Middle frontal gyrus (tissue), 1 donor: ENCODE results near the gene SCN9A.
"Not testable (repeated sequence)": the region's sequence is repeated elsewhere in the genome, so short reads cannot be mapped to it uniquely, and the experiment has no call there.

Experiments used
- DNase-seq: peaks from one replicate; pipeline ENCODE4 v3.0.0-alpha.2; 2015; ENCODE audit warnings: low spot score; ENCODE audit errors: extremely low spot score

The SCN9A gene

DNA sequence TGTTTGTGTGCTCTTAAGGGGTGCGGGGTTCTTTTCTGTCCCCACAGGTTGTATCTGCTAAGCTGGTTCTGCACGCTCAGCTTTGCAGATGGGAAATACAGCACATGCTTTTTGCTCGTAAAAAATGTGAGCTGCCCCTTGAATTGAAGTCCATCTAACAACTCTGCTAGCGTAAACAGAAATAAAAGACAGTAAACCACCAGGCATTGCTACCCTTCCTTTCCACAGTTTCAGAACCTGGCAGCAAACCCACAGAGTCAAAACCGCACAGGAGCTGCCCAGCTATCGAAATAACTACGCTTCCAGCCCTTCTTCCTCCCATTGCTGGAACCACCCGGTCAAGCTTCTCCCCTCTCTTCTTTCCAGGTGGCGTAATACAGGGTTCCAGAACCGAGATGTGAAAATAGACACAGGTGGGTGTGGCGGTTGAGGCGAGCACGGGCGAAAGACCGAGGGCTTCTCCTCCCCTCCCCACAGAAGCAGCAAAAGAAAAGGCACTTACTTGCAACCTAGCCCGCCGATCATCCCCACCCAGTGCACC is 479 bp downstream of the SCN9A start:
- DNase-seq = no peak

DNA sequence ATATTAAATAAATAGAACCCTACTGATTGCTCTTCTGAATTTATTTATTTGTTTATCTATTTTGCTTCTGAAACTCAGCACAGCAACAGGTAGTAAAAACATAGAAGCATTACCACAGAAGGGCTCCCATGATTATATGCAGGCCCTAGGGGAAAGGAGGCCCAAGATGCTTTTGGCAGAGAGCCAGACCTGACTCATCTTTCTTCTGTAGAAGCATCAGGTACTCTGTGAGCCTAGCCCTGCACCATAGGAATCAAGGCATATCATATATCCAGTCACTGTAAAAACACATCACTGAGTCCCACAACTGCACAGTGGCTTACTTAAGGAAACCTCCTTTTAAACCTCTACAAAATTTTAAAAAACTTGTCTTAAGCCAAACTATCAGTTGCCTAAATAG is 1.8 kb downstream of the SCN9A start:
- no peak for DNase-seq

DNA sequence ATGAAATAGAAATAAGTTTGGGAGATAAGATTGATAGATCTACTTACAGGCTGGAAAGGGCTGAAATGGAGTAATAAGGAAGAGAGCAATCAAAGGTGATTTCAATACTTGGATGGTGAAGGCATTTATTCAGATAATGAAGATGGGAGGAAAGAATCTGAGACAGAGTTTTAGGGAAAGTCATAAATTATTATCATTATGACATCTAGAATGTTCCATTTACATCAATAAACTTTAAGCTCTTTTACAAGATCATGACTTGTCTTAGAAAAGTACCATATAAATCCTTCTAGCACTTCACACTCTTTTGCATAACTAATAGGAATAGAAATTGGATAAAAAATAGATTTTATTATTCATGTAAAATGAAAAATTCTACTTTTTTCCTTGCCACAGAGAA is 2.2 kb downstream of the SCN9A start:
- no peak for DNase-seq

- DNase-seq = no peak
Measured at GRCh38 chr2:166373105-166373504, 2.6 kb downstream of the SCN9A start.

DNA sequence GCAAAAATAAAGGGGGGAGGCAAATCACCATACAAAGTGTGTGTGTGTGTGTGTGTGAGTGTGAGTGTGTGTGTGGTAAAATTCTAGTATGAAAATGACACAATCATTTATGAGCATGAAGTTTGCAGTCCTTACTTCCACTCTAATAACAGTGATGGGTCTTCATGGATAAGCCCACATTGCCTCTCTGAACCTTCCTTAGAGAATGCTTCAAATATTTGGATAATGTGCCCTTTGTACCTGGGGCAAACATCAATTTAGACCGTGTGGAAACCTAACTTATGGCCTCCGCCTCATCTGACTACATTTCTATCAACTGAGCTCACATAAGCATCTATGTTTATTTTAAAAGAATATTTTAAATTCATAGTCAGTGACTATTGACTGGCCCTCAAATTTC is 3.7 kb downstream of the SCN9A start:
- no peak for DNase-seq

DNA sequence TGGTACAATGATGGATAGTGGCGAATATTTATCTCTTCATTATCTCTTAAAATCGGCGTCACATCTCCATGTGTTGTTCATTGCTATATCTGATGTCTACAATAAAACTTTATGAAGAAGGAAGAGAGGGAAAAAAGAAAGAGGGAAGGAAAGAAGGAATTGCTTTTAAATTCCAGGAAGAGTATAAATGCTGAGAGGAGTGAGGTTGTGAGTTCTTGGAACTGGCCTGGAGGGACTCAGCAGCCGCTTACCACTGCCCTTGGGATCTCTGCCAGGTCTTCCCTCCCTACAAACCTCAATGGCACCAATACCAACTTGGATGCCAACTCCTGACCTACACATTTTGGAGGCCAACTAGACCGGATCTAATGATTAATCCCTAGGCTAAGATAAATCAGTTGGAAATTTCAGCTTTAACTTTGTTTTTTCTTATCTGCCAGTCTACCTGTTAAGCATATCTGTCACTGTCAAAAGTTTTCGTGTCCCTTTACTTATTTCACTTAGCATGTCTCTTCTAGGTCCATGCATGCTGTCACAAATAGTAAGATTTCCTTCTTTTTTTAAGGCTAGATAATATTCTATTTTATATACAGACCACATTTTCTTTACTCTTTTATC is 9.8 kb downstream of the SCN9A start:
- DNase-seq = no peak

GRCh38 chr2:166365239-166365638 is 10.5 kb downstream of the SCN9A start:
- DNase-seq = no peak

- no peak for DNase-seq
Measured at GRCh38 chr2:166364476-166365161, 11.1 kb downstream of the SCN9A start.

GRCh38 chr2:166361351-166362153 is 14.2 kb downstream of the SCN9A start:
- no peak for DNase-seq

DNA sequence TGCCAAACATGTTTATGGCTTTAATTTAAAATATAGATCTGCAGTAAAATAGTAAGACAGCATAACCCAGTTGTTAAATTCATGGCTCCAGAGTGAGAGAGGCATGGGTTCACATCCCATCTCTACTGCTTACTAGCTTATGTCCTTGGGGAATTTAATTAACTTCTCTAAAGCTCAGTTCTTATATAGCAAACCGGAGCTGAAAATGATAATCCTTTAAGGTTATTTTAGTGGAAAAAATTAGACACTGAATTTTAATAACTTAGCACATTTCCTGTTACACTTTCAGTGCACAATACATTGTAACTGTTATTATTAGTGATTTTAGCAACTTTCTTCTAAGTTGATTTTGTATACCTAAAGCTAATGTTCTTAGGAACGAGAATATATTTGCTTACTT is 14.8 kb downstream of the SCN9A start:
- no peak for DNase-seq

- no peak for DNase-seq
Measured at GRCh38 chr2:166360426-166360825, 15.3 kb downstream of the SCN9A start.

DNA sequence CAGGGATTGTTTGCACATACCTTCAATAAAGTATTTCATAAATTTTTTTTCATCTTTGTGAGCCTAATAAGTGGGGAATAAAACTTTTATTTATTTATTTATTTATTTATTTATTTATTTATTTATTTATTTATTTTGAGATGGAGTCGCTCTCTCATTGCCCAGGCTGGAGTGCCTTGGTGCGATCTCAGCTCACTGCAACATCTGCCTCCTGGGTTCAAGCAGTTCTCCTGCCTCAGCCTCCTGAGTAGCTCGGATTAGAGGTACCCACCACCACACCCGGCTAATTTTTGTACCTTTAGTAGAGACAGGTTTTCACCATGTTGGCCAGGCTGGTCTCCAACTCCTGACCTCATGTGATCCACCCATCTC is 17.8 kb downstream of the SCN9A start:
- DNase-seq = not testable (repeated sequence)

DNA sequence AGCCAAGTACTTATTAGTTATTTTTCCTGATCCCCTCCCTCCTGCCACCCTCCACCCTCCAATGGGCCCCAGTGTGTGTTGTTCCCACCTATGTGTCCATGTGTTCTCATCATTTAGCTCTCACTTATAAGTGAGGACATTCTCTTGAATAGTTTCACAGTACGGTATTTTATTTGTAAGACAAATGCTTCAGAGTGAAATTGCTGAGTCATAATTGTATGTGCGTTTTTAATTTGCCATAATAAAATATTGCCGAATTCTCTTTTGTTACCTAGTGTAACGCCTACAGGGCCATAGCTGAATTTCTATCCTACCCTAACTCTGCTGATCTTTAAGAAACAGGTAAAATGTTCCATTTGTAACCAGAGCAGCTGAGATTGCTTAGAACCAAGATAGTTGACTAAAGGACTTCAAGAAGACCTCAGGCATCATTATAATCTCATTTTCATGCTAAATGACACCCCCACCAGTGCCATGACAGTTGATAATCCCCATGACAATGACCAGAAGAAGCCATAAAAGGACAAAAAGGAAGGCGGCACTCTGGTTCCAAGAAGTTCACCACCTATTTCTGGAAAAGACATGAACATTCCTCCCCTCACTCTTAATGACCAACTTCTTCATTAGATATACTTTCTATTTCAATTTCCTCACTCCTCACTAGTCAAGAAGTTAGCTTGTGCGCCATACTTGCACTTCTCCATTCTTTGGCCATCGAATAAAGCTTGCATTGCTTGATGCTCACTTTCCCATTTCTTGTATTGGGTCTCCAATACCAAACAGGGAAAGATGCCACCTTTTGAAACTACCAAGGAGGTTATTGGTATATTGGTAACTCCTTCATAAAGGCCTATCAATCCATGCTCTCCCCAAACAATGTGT is 18.4 kb downstream of the SCN9A start:
- DNase-seq = no peak

- DNase-seq = no peak
Measured at GRCh38 chr2:166351319-166351718, 24.4 kb downstream of the SCN9A start.

DNA sequence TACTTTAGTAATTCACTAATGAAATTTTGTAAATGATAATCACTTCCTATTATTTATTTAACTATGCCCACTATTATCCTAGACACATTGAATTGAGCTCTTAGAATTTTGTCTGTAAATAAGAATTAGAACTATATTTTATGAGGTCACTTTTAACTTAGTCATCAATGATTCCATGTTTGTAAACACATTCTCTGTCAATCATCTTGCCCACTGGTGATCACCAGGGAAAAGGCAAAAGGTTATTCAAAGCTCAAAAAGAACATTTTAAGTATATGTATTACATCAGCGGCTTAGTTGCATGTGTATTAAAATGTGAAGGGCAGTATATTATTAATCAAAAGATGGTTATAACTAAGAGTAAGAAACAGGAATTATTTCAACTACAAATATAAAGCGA is 25.2 kb downstream of the SCN9A start:
- DNase-seq = no peak

- no peak for DNase-seq
Measured at GRCh38 chr2:166344286-166345113, 31.2 kb downstream of the SCN9A start.

GRCh38 chr2:166343467-166343866 is 32.3 kb downstream of the SCN9A start:
- DNase-seq = no peak

DNA sequence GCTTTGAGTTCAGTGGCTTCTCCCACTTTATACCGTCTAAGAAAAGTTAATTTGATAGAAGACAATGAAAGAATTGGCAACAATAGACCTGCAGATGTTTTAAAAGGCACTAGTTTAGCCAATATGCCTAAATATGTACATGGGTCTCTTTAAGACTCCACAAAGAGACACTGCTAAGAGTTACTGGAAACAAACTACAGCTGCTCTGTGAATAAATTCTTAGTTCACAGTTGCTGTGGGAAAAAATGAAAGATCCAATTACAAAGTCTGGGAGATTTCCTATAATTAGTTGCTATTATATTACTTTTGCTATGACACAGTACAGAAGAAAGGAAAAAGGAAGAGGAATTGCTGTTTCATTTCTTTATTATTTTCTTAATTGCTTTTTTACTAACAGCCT is 34.3 kb downstream of the SCN9A start:
- DNase-seq = no peak

GRCh38 chr2:166338831-166339339 is 36.9 kb downstream of the SCN9A start:
- no peak for DNase-seq

DNA sequence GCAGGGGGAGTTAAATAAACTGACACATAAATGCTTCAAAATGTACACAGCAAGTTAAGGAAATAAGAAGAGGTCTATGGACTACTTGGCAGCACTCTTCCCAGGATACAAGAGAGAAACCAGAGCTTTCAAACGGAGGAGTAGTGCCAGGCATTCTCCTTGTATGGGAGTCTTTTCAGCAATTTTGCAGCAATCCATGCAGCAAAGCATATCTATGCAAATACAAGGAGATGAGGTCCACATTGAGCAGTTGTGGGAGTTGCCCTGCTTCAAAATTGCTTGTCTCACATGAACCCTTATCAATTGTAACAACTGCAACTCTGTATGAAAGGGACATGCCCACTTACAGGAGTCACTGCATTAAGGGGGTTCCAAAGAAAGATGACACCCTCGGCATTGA is 37.8 kb downstream of the SCN9A start:
- DNase-seq = no peak
